HepG2 (cell line): Measurements from ENCODE around the gene TUBGCP4. TPM values are rescaled to one million over a fixed set of nuclear protein-coding genes. Genes with fewer than 3 reads are reported as not detected.

Experiments used
- ATAC-seq: fragments of 200-7000 bp; cut with Tn5 transposase; 3 replicates; pipeline ENCODE4 v1.9.1; 2020; ENCODE audit warnings: mild to moderate bottlenecking, moderate library complexity
- BruUV-seq: library from RNA; stranded (reverse); fragments of 400-500 nt; replicated peaks from 2 replicates; lab custom pipeline; 2021; lab: Mats Ljungman, UMichigan
- CTCF ChIA-PET: fragments of 300-600 bp; formaldehyde crosslinking; extraction: SDS; loops from one replicate; lab custom pipeline; 2021; ENCODE audit warnings: low total read pairs, inconsistent platforms, low intra/inter-chr PET ratio; lab: Yijun Ruan, JAX
- POLR2A ChIA-PET: fragments of 350-600 bp; sonication (Branson Sonifier 250); formaldehyde crosslinking; loops from one replicate; lab custom pipeline; 2020; ENCODE audit warnings: antibody characterized with exemption, inconsistent platforms; lab: Yijun Ruan, JAX
- DNase-seq: peaks from one replicate; pipeline ENCODE4 v3.0.0-alpha.2; 2015; ENCODE audit warnings: low spot score
- FAIRE-seq: peaks from 3 replicates; lab custom pipeline; 2011; peaks lifted over from hg19 to GRCh38; lab: Jason Lieb, UNC
- H2AFZ ChIP-seq: one replicate; pipeline ENCODE4 v1.6.1; 2011; ENCODE audit warnings: low read length, inconsistent platforms
- H3K27ac ChIP-seq: fragments of 300-600 bp; 3 replicates; pipeline ENCODE4 v1.8.0; 2011; ENCODE audit warnings: mixed run types, mild to moderate bottlenecking, mixed read lengths, low read length, inconsistent platforms; ENCODE audit not compliant: insufficient read depth; ENCODE audit errors: extremely low read length
- H3K27me3 ChIP-seq, 2 experiments: fragments of 200-600 bp in 1 of 2; 2 replicates in 1 of 2; 3 replicates in 1 of 2; pipeline versions ENCODE4 v1.6.0 to v1.8.0; 2011; ENCODE audit warnings: low read length in 2 of 2, mild to moderate bottlenecking in 2 of 2, moderate library complexity in 2 of 2, inconsistent platforms in 1 of 2; ENCODE audit not compliant: insufficient read depth in 2 of 2, control insufficient read depth in 1 of 2
- H3K36me3 ChIP-seq, 2 experiments: fragments of 200-600 bp in 1 of 2; replicated peaks in 1 of 2; 2 replicates in 1 of 2; 3 replicates in 1 of 2; pipeline versions ENCODE4 v1.5.1 to v1.8.0; 2011; ENCODE audit warnings: low read length in 2 of 2, inconsistent platforms in 1 of 2; ENCODE audit not compliant: insufficient read depth in 2 of 2, control insufficient read depth in 1 of 2
- H3K4me1 ChIP-seq: 2 replicates; pipeline ENCODE4 v1.5.1; 2012; ENCODE audit warnings: low read length, inconsistent platforms; ENCODE audit not compliant: insufficient read depth
- H3K4me2 ChIP-seq: 2 replicates; pipeline ENCODE4 v1.6.0; 2011; ENCODE audit warnings: low read depth, low read length, inconsistent platforms
- H3K4me3 ChIP-seq, 3 experiments: fragments of 200-600 bp in 1 of 3; sonication (generic), shearing (Covaris generic) in 1 of 3; replicated peaks in 1 of 3; 2 replicates each; pipeline ENCODE4 v1.5.1; 2011 to 2016; ENCODE audit warnings: low read length in 3 of 3, inconsistent platforms in 2 of 3, low read depth in 2 of 3, mild to moderate bottlenecking in 2 of 3, control low read depth in 1 of 3, mixed read lengths in 1 of 3; ENCODE audit not compliant: insufficient read depth in 1 of 3
- H3K79me2 ChIP-seq: one replicate; pipeline ENCODE4 v1.6.1; 2011; ENCODE audit warnings: low read length, inconsistent platforms; ENCODE audit not compliant: insufficient read depth
- H3K9ac ChIP-seq: 2 replicates; pipeline ENCODE4 v1.6.0; 2011; ENCODE audit warnings: mild to moderate bottlenecking, low read depth, low read length, inconsistent platforms; ENCODE audit not compliant: insufficient read depth
- H3K9me3 ChIP-seq: 2 replicates; pipeline ENCODE4 v1.5.1; 2012; ENCODE audit warnings: mild to moderate bottlenecking, low read length
- H4K20me1 ChIP-seq: 2 replicates; pipeline ENCODE4 v1.6.0; 2011; ENCODE audit warnings: inconsistent platforms, mild to moderate bottlenecking, low read length, moderate library complexity; ENCODE audit not compliant: insufficient read depth
- ATAD3A ChIP-seq: sonication (generic); formaldehyde crosslinking; IDR thresholded peaks from 2 replicates; pipeline ENCODE4 v1.4.0; 2020; ENCODE audit warnings: missing genetic modification reagents
- ELK4 ChIP-seq: sonication (generic); formaldehyde crosslinking; IDR thresholded peaks from 2 replicates; pipeline ENCODE4 v1.9.0; 2021; ENCODE audit warnings: missing genetic modification reagents, borderline replicate concordance
- MEF2D ChIP-seq: sonication (generic); formaldehyde crosslinking; IDR thresholded peaks from 2 replicates; pipeline ENCODE4 v1.5.1; 2020; ENCODE audit warnings: mild to moderate bottlenecking, missing genetic modification reagents
- PAX8 ChIP-seq: sonication (generic); formaldehyde crosslinking; IDR thresholded peaks from 2 replicates; pipeline ENCODE4 v1.8.0; 2022; ENCODE audit warnings: mild to moderate bottlenecking, missing genetic modification reagents, borderline replicate concordance
- REST ChIP-seq, 2 experiments: IDR thresholded peaks; 2 replicates each; pipeline ENCODE4 v1.6.1; 2011 to 2012; ENCODE audit warnings: low read length in 2 of 2, borderline replicate concordance in 1 of 2, low read depth in 1 of 2, mild to moderate bottlenecking in 1 of 2, moderate library complexity in 1 of 2
- STAT6 ChIP-seq: sonication (generic); formaldehyde crosslinking; IDR thresholded peaks from 2 replicates; pipeline ENCODE4 v1.4.0; 2020; ENCODE audit warnings: missing genetic modification reagents, mild to moderate bottlenecking, borderline replicate concordance
- ZBTB7B ChIP-seq: sonication (generic); formaldehyde crosslinking; IDR thresholded peaks from 2 replicates; pipeline ENCODE4 v1.4.0; 2020; ENCODE audit warnings: missing genetic modification reagents
- ZFP41 ChIP-seq: sonication (generic); formaldehyde crosslinking; IDR thresholded peaks from 2 replicates; pipeline ENCODE4 v1.4.0; 2020; ENCODE audit warnings: mild to moderate bottlenecking, missing genetic modification reagents, borderline replicate concordance
- ZNF121 ChIP-seq: sonication (generic); formaldehyde crosslinking; IDR thresholded peaks from 2 replicates; pipeline ENCODE4 v1.5.0; 2020; ENCODE audit warnings: mild to moderate bottlenecking, missing genetic modification reagents
- ZNF781 ChIP-seq: sonication (generic); formaldehyde crosslinking; IDR thresholded peaks from 2 replicates; pipeline ENCODE4 v1.5.1; 2020; ENCODE audit warnings: borderline replicate concordance, mild to moderate bottlenecking, missing genetic modification reagents; ENCODE audit errors: not compliant biosample characterization
- ZNF878 ChIP-seq: sonication (generic); formaldehyde crosslinking; IDR thresholded peaks from 2 replicates; pipeline ENCODE4 v1.8.1; 2023; ENCODE audit warnings: mild to moderate bottlenecking, missing genetic modification reagents, moderate library complexity
- WGBS: methylation state at CpG from one replicate; pipeline ENCODE4 v1.1.6; 2017; ENCODE audit warnings: low lambda C conversion rate; 5-methylcytosine and 5-hydroxymethylcytosine counted together
- in situ Hi-C: cut with HindIII; loops from 2 replicates; pipeline ENCODE4 v1.10.0; 2017; ENCODE audit warnings: low pct_unique_long_range_greater_than_20kb; ENCODE audit not compliant: extremely low pct_ligation_motif_present
- intact Hi-C: fragments of 100-400 bp; cut with micrococcal nuclease; formaldehyde crosslinking; loops from one replicate; pipeline ENCODE4 v1.10.0; 2022; ENCODE audit not compliant: unreplicated experiment
- polyA plus RNA-seq, 8 experiments: library from polyadenylated mRNA; depleted of rRNA in 3 of 8; stranded (reverse) in 7 of 8; unstranded in 1 of 8; fragments of >200 nt; fragmentation: Illumina TruSeq in 4 of 8; extraction: Trizol in 4 of 8; gene quantifications; 2 replicates each; pipeline versions ENCODE4 v1.2.1 to v1.2.3, GENCODE V29; 2011 to 2016; ENCODE audit warnings: low read depth in 4 of 8, missing spikeins in 1 of 8, mixed read lengths in 1 of 8; ENCODE audit not compliant: insufficient read depth in 1 of 8
- total RNA-seq, 5 experiments: library from RNA; depleted of rRNA; stranded (reverse); fragments of >200 nt; fragmentation: Illumina TruSeq; extraction: Trizol; gene quantifications; 2 replicates each; pipeline ENCODE4 v1.2.3, GENCODE V29; 2016; ENCODE audit warnings: low read depth in 1 of 5

Gene TUBGCP4
- total and polyA plus RNA-seq, 2 of the 13 experiments (the other 11 are each of a cell fraction or from before 2014, with no cell fraction given): 15.0 to 20.5 TPM

GRCh38 chr15:43329960-43330779, 40.7 kb upstream of the TUBGCP4 start, which contains the start of gene LCMT2:
TSS of gene LCMT2 (minus strand) at chr15:43330573. CDS start at chr15:43330489, 84 bp downstream.
- in situ Hi-C loops (no loop called here), intact Hi-C loops (no loop called here)
- FAIRE-seq (peak; percentile 98), DNase-seq (peak; percentile 95), ATAC-seq (peak; percentile 98)
- H3K79me2 ChIP-seq: peaks cover 14% of the 10 kb centered on the region
- H3K27ac ChIP-seq: peak within 1 kb of the TSS; percentile 91
- no peaks in the 10 kb centered on the region for H3K9me3 ChIP-seq
- ChIA-PET CTCF (no interaction called here), POLR2A (interaction anchor here (0.8 kb wide), 2 partner anchors 40 to 41 kb away, joined by 3 to 5 read pairs; partner anchors contain the start of genes TUBGCP4 and ZSCAN29)
- peaks cover 0 to under 1% of the 10 kb centered on the region in 2 experiments; a peak in 2 of 5 replicates for H3K27me3 ChIP-seq
- 1% methylated on average over 38 of the region's 86 CpGs for WGBS
- peaks cover 0 to 2% of the 10 kb centered on the region in 2 experiments; a peak in 1 of 5 replicates for H3K36me3 ChIP-seq
- TSS peak; percentile 68 for BruUV-seq
- H3K9ac ChIP-seq: peak within 1 kb of the TSS; percentile 77
- peak within 1 kb of the TSS; percentile 63 to 75 (median 74) for H3K4me3 ChIP-seq
- peaks cover 32% of the 10 kb centered on the region for H3K4me1 ChIP-seq
- peak within 1 kb of the TSS; percentile 56 for H2AFZ ChIP-seq
- H4K20me1 ChIP-seq: no peaks in the 10 kb centered on the region
- peak within 1 kb of the TSS; percentile 96 for H3K4me2 ChIP-seq
- no peak for TF ChIP-seq ZNF121 (CRISPR knock-in tag)
- TF ChIP-seq STAT6: peak; percentile 38; the same call in 1 of the 2 replicates
- TF ChIP-seq ZBTB7B (CRISPR knock-in tag): peak; percentile 66; the same call in 1 of the 2 replicates
- TF ChIP-seq MEF2D: 0 out of 2 replicates have a peak, but pooled peaks have one; percentile 33
- TF ChIP-seq ZFP41 (CRISPR knock-in tag): peak; percentile 84
- TF ChIP-seq ELK4 (CRISPR knock-in tag): no peak
- TF ChIP-seq REST (IDR thresholded peaks at IDR 0.05; ENCODE audit: borderline replicate concordance in 1 of 2, low read depth in 1 of 2, low read length in 2 of 2): peak in 1 of 2 experiments; percentile 36; a peak in 1 of 4 replicates
- TF ChIP-seq ATAD3A: no peak
- no peak for TF ChIP-seq PAX8 (CRISPR knock-in tag)
- peak; percentile 18; the same call in 1 of the 2 replicates for TF ChIP-seq ZNF878 (CRISPR knock-in tag)
- peak; percentile 87 for TF ChIP-seq ZNF781 (CRISPR knock-in tag)
